Fibroblast of lung (primary cell): Measurements from ENCODE around the gene ADAM15. TPM values are rescaled to one million over a fixed set of nuclear protein-coding genes. Genes with fewer than 3 reads are reported as not detected.

Source experiments
- DNase-seq, 2 donors: peaks; one replicate each; pipeline versions ENCODE4 v3.0.0 to v3.0.0-alpha.2; 2010; ENCODE audit warnings: low read depth in 2 of 2
- H2AFZ ChIP-seq: 2 replicates; pipeline ENCODE4 v1.5.1; 2012; ENCODE audit warnings: low read length, control low read depth, inconsistent platforms
- H3K27ac ChIP-seq: 2 replicates; pipeline ENCODE4 v1.5.1; 2011; ENCODE audit warnings: low read length, control low read depth; ENCODE audit not compliant: insufficient read depth
- H3K27me3 ChIP-seq: 2 replicates; pipeline ENCODE4 v1.5.1; 2011; ENCODE audit warnings: mild to moderate bottlenecking, low read length; ENCODE audit not compliant: control insufficient read depth, insufficient read depth
- H3K36me3 ChIP-seq: 2 replicates; pipeline ENCODE4 v1.5.1; 2011; ENCODE audit warnings: low read length; ENCODE audit not compliant: control insufficient read depth, insufficient read depth
- H3K4me1 ChIP-seq: 2 replicates; pipeline ENCODE4 v1.5.1; 2011; ENCODE audit warnings: low read length; ENCODE audit not compliant: control insufficient read depth, insufficient read depth; ENCODE audit errors: extremely low read depth
- H3K4me2 ChIP-seq: 2 replicates; pipeline ENCODE4 v1.5.1; 2011; ENCODE audit warnings: low read length, control low read depth; ENCODE audit not compliant: insufficient read depth; ENCODE audit errors: extremely low read depth
- H3K4me3 ChIP-seq, 4 experiments: fragments of 200-600 bp in 1 of 4; sonication (generic) in 1 of 4; replicated peaks in 1 of 4; 2 replicates each; pipeline ENCODE4 v1.5.1; 2011 to 2016; ENCODE audit warnings: low read length in 4 of 4, low read depth in 3 of 4, mild to moderate bottlenecking in 3 of 4, control low read depth in 2 of 4, inconsistent platforms in 1 of 4, mixed read lengths in 1 of 4; ENCODE audit not compliant: insufficient read depth in 1 of 4; ENCODE audit errors: control extremely low read depth in 1 of 4
- H3K79me2 ChIP-seq: 2 replicates; pipeline ENCODE4 v1.5.1; 2012; ENCODE audit warnings: mild to moderate bottlenecking, low read length, inconsistent platforms; ENCODE audit not compliant: control insufficient read depth, insufficient read depth
- H3K9ac ChIP-seq: 2 replicates; pipeline ENCODE4 v1.5.1; 2011; ENCODE audit warnings: mild to moderate bottlenecking, low read length, control low read depth; ENCODE audit not compliant: insufficient read depth
- H3K9me3 ChIP-seq: 2 replicates; pipeline ENCODE4 v1.5.1; 2012; ENCODE audit warnings: low read depth, low read length; ENCODE audit not compliant: control insufficient read depth, insufficient read depth
- H4K20me1 ChIP-seq: 2 replicates; pipeline ENCODE4 v1.5.1; 2011; ENCODE audit warnings: low read length; ENCODE audit not compliant: control insufficient read depth, insufficient read depth; ENCODE audit errors: extremely low read depth
- EZH2 ChIP-seq: IDR thresholded peaks from 2 replicates; pipeline ENCODE4 v1.5.1; 2012; ENCODE audit warnings: low read length, control low read depth, mild to moderate bottlenecking; ENCODE audit errors: missing control alignments
- polyA plus RNA-seq, 2 donors: library from polyadenylated mRNA; depleted of rRNA in 1 of 2; stranded (reverse) in 1 of 2; unstranded in 1 of 2; fragments of >200 nt; gene quantifications; 2 replicates each; pipeline ENCODE4 v1.2.1, GENCODE V29; 2011 to 2012; ENCODE audit warnings: missing spikeins in 1 of 2
- total RNA-seq: library from RNA; depleted of rRNA; stranded (reverse); fragments of >200 nt; gene quantifications from 2 replicates; pipeline ENCODE4 v1.2.1, GENCODE V29; 2014
- TF ChIP-seq, protein P1 (sequence below), 2 donors: IDR thresholded peaks in 1 of 2; conservative IDR thresholded peaks in 1 of 2; 1 replicate in 1 of 2; 2 replicates in 1 of 2; pipeline ENCODE4 v1.5.1; 2011 to 2012; ENCODE audit warnings: low read length in 2 of 2, control low read depth in 1 of 2, inconsistent platforms in 1 of 2, low read depth in 1 of 2, mild to moderate bottlenecking in 1 of 2

The ADAM15 gene
- total and polyA plus RNA-seq, 2 donors (not counting 1 experiment from before 2014, with no cell fraction given) = 19.5 to 58.5 TPM

GRCh38 chr1:155048449-155049334 lies 2.4 kb upstream of the ADAM15 start:
- no peaks in the 10 kb centered on the region for H4K20me1 ChIP-seq
- H3K79me2 ChIP-seq = no peaks in the 10 kb centered on the region
- no peak overlapping the region for H3K4me3 ChIP-seq
- H3K27me3 ChIP-seq = no peaks in the 10 kb centered on the region
- H3K9ac ChIP-seq = no peak overlapping the region
- peaks cover 9% of the 10 kb centered on the region for H3K4me1 ChIP-seq
- H2AFZ ChIP-seq = no peak overlapping the region
- no peaks in the 10 kb centered on the region for H3K9me3 ChIP-seq
- no peak overlapping the region for H3K27ac ChIP-seq
- H3K4me2 ChIP-seq = no peak overlapping the region
- no peaks in the 10 kb centered on the region for H3K36me3 ChIP-seq
- DNase-seq = no peak
- TF ChIP-seq, protein P1, sequence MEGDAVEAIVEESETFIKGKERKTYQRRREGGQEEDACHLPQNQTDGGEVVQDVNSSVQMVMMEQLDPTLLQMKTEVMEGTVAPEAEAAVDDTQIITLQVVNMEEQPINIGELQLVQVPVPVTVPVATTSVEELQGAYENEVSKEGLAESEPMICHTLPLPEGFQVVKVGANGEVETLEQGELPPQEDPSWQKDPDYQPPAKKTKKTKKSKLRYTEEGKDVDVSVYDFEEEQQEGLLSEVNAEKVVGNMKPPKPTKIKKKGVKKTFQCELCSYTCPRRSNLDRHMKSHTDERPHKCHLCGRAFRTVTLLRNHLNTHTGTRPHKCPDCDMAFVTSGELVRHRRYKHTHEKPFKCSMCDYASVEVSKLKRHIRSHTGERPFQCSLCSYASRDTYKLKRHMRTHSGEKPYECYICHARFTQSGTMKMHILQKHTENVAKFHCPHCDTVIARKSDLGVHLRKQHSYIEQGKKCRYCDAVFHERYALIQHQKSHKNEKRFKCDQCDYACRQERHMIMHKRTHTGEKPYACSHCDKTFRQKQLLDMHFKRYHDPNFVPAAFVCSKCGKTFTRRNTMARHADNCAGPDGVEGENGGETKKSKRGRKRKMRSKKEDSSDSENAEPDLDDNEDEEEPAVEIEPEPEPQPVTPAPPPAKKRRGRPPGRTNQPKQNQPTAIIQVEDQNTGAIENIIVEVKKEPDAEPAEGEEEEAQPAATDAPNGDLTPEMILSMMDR (conservative IDR thresholded peaks at IDR 0.05 in 1 of 2, IDR thresholded peaks at IDR 0.05 in 1 of 2; ENCODE audit: low read depth in 1 of 2, low read length in 2 of 2) = no peak
- TF ChIP-seq EZH2 = no peak

GRCh38 chr1:155049651-155050559 lies 1.2 kb upstream of the ADAM15 start:
- TF ChIP-seq EZH2 = no peak
- TF ChIP-seq, protein P1 (conservative IDR thresholded peaks at IDR 0.05 in 1 of 2, IDR thresholded peaks at IDR 0.05 in 1 of 2; ENCODE audit: low read depth in 1 of 2, low read length in 2 of 2) = no peak
- Histone ChIP-seq H3K4me2 (peak overlapping the region; percentile 44), H3K36me3 (no peaks in the 10 kb centered on the region), H3K79me2 (no peaks in the 10 kb centered on the region), H4K20me1 (no peaks in the 10 kb centered on the region), H3K9me3 (no peaks in the 10 kb centered on the region), H3K27ac (peak overlapping the region; percentile 6), H3K9ac (peak overlapping the region; percentile 36), H2AFZ (peak overlapping the region; percentile 92), H3K4me3 (peak overlapping the region in 3 of 4 experiments; percentile 41 to 79 (median 46)), H3K27me3 (no peaks in the 10 kb centered on the region), H3K4me1 (peaks cover 9% of the 10 kb centered on the region)
- DNase-seq = peak; percentile 37 to 54

DNA sequence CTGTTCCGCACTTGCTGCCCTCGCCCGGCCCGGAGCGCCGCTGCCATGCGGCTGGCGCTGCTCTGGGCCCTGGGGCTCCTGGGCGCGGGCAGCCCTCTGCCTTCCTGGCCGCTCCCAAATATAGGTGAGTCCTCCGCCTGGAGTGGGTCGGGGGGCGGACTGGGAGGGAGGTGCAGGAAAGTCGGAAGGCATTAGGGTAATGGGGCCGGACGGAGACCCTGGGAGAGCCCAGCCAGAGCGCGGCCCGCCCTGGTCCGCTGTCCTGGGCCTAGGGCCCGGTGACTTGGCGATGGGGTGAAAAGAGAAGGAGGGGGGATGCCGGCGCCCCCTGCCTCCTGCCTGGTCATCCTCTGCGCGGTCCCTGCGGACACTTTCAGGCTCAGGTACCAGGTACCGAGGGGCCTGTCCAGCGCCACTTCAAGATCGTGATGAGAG lies 243 bp downstream of the ADAM15 start:
- Histone ChIP-seq H3K4me1 (peaks cover 7% of the 10 kb centered on the region), H3K36me3 (no peaks in the 10 kb centered on the region), H3K79me2 (no peaks in the 10 kb centered on the region), H3K4me2 (peak overlapping the region; percentile 92), H3K4me3 (peak overlapping the region; percentile 72 to 79 (median 76)), H3K27me3 (no peaks in the 10 kb centered on the region), H2AFZ (peak overlapping the region; percentile 61), H3K9me3 (no peaks in the 10 kb centered on the region), H3K9ac (peak overlapping the region; percentile 65), H4K20me1 (no peaks in the 10 kb centered on the region), H3K27ac (peak overlapping the region; percentile 56)
- no peak for DNase-seq
- no peak for TF ChIP-seq EZH2
- TF ChIP-seq, protein P1 (conservative IDR thresholded peaks at IDR 0.05 in 1 of 2, IDR thresholded peaks at IDR 0.05 in 1 of 2; ENCODE audit: low read depth in 1 of 2, low read length in 2 of 2) = no peak
